ENCODE measurements around the gene GDNF.

GRCh38 chr5:37846786-37847310 is 7.0 kb upstream of the GDNF start:
- no peak for TF ChIP-seq CTCF (IDR thresholded peaks at IDR 0.05)
- no peak for TF ChIP-seq EP300 (IDR thresholded peaks at IDR 0.05)
- TF ChIP-seq POLR2A (IDR thresholded peaks at IDR 0.05), result no peak

Data from ovary (tissue), 3 donors.